ENCODE measurements around the gene ADAMTS3.

Gene ADAMTS3

GRCh38 chr4:72275381-72275780, 293.6 kb downstream of the ADAMTS3 start:
- no peak for DNase-seq

- DNase-seq: no peak
Measured at GRCh38 chr4:72274251-72274650, 294.8 kb downstream of the ADAMTS3 start.

- DNase-seq: no peak
Measured at GRCh38 chr4:72255269-72255668, 313.8 kb downstream of the ADAMTS3 start.

DNA sequence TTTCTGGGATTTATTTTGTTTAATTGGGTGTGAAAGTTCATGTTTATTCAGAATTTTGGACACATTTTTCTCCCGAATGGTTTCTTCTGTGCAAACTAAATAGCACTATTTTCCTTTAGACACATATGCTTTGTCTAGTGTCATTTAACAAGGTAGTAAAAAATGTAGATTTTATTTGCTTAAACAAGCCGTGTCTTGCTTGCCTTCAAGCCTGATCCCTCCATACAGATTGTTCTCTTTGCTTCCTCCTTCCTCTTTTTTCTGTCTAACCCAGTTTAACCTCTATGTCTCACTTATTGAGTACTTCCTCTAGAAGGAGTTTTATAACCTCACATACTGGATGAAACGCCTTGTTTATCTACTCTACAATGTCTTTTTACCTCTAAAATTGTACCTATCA, 325.4 kb downstream of the ADAMTS3 start:
- DNase-seq: peak; percentile 17 to 56

DNA sequence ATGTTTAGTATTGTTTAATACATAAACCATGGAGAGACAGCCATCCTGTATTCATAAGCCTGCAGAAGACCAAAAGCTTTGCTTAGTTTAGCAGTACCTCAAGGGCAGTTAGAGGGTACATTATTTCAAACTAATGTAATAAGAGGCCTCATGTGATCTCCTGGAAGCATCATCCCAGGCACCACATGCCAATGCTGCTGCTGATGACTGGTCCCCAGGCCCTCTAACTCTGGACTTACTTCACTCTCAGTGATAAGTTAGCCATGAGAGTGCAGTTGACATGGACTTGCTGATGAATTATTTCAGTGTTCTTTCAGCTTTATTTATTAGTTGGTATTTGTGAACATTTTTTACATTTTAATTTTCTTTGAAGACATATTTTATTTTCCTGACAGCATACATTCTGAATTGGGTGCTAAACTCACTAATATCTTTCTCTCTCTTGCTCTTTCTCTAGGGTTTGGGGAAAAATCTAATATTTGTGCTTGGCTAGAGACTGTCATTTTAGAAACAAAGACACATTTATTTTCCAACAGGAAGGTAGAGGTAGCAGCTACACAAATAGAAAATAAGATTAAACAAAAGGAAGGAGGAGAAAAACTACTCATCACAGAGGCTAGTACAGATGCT, 329.4 kb downstream of the ADAMTS3 start:
- DNase-seq: no peak

Measured in NCI-H1930 (cell line).